Mesodermal cell (in vitro differentiated cells): ENCODE data around the gene PTPRG.
A peak's percentile ranks its signal among the peaks of the same experiment; 100 is the strongest.

Source experiments
- H3K27ac ChIP-seq: 2 replicates; pipeline ENCODE4 v1.7.0; 2013; ENCODE audit warnings: mild to moderate bottlenecking, low read depth, low read length, moderate library complexity; ENCODE audit not compliant: severe bottlenecking
- H3K36me3 ChIP-seq: 2 replicates; pipeline ENCODE4 v1.7.1; 2013; ENCODE audit warnings: mild to moderate bottlenecking, low read length, moderate library complexity; ENCODE audit not compliant: control insufficient read depth, insufficient read depth
- H3K4me1 ChIP-seq: one replicate; pipeline ENCODE4 v1.7.1; 2013; ENCODE audit warnings: mild to moderate bottlenecking, low read length; ENCODE audit not compliant: insufficient read depth, control insufficient read depth, poor library complexity, severe bottlenecking
- H3K4me3 ChIP-seq: 2 replicates; pipeline ENCODE4 v1.7.0; 2013; ENCODE audit warnings: low read length, control low read depth, mild to moderate bottlenecking; ENCODE audit not compliant: insufficient read depth, poor library complexity, severe bottlenecking; ENCODE audit errors: extremely low read depth
- H3K9me3 ChIP-seq: 2 replicates; pipeline ENCODE4 v1.7.1; 2013; ENCODE audit warnings: mild to moderate bottlenecking, low read length, moderate library complexity; ENCODE audit not compliant: control insufficient read depth
- WGBS, 2 experiments: methylation state at CpG; one replicate each; pipeline ENCODE4 v1.1.5; 2013; ENCODE audit warnings: missing lambda C conversion rate in 2 of 2; ENCODE audit not compliant: insufficient coverage in 2 of 2; 5-methylcytosine and 5-hydroxymethylcytosine counted together

PTPRG gene

GRCh38 chr3:61562042-61562720, 810 bp downstream of the PTPRG start:
- Histone ChIP-seq H3K27ac (peak overlapping the region; percentile 99), H3K4me1 (peaks cover 11% of the 10 kb centered on the region), H3K9me3 (peaks cover 12% of the 10 kb centered on the region), H3K4me3 (peak overlapping the region; percentile 90), H3K36me3 (no peaks in the 10 kb centered on the region)
- WGBS, 2 experiments: 0 to 1% methylated on average over 34 to 44 of the region's 65 CpGs

- Histone ChIP-seq H3K36me3 (no peaks in the 10 kb centered on the region), H3K9me3 (peaks cover 12% of the 10 kb centered on the region), H3K4me3 (peak overlapping the region; percentile 90), H3K27ac (no peak overlapping the region), H3K4me1 (peaks cover 11% of the 10 kb centered on the region)
- 0 to 1% methylated on average over 27 to 36 of the region's 44 CpGs for WGBS, 2 experiments
Observed at GRCh38 chr3:61562721-61563312, 1.4 kb downstream of the PTPRG start.

- peaks cover 5% of the 10 kb centered on the region for H3K9me3 ChIP-seq
- peak overlapping the region; percentile 90 for H3K4me3 ChIP-seq
- peaks cover 11% of the 10 kb centered on the region for H3K4me1 ChIP-seq
- H3K27ac ChIP-seq: peak overlapping the region; percentile 41
- H3K36me3 ChIP-seq: no peaks in the 10 kb centered on the region
- WGBS, 2 experiments: 0 to 1% methylated on average over 28 to 44 of the region's 52 CpGs
Observed at GRCh38 chr3:61563313-61564271, 2.2 kb downstream of the PTPRG start.

- Histone ChIP-seq H3K36me3 (no peaks in the 10 kb centered on the region), H3K27ac (peak overlapping the region; percentile 41), H3K4me1 (peaks cover 11% of the 10 kb centered on the region), H3K9me3 (no peaks in the 10 kb centered on the region), H3K4me3 (peak overlapping the region; percentile 90)
- 2 to 3% methylated on average over 35 to 36 of the region's 40 CpGs for WGBS, 2 experiments
Observed at GRCh38 chr3:61564395-61565059, 3.2 kb downstream of the PTPRG start.

- no peak overlapping the region for H3K27ac ChIP-seq
- H3K9me3 ChIP-seq: no peaks in the 10 kb centered on the region
- H3K4me3 ChIP-seq: no peak overlapping the region
- 92% methylated on average over 2 of the region's 4 CpGs; no CpG with 5 or more reads in 1 of the 2 experiments for WGBS, 2 experiments
- no peaks in the 10 kb centered on the region for H3K36me3 ChIP-seq
- H3K4me1 ChIP-seq: peaks cover 11% of the 10 kb centered on the region
Observed at GRCh38 chr3:61565569-61565968, 4.2 kb downstream of the PTPRG start.

- Histone ChIP-seq H3K27ac (no peak overlapping the region), H3K4me3 (no peak overlapping the region), H3K36me3 (peaks cover 14% of the 10 kb centered on the region), H3K4me1 (peaks cover 11% of the 10 kb centered on the region), H3K9me3 (no peaks in the 10 kb centered on the region)
- WGBS, 2 experiments: 100% methylated on average over 1 of the region's 1 CpG; no CpG with 5 or more reads in 1 of the 2 experiments
Observed at GRCh38 chr3:61568127-61568526, 6.8 kb downstream of the PTPRG start.

GRCh38 chr3:61569856-61570580, 8.6 kb downstream of the PTPRG start:
- peaks cover 7% of the 10 kb centered on the region for H3K4me1 ChIP-seq
- no peak overlapping the region for H3K27ac ChIP-seq
- H3K36me3 ChIP-seq: peaks cover 16% of the 10 kb centered on the region
- WGBS, 2 experiments: 100% methylated on average over 1 of the region's 2 CpGs; no CpG with 5 or more reads in 1 of the 2 experiments
- no peak overlapping the region for H3K4me3 ChIP-seq
- peaks cover 13% of the 10 kb centered on the region for H3K9me3 ChIP-seq

GRCh38 chr3:61570813-61571212, 9.4 kb downstream of the PTPRG start:
- H3K4me1 ChIP-seq: peaks cover 5% of the 10 kb centered on the region
- no peak overlapping the region for H3K4me3 ChIP-seq
- no peak overlapping the region for H3K27ac ChIP-seq
- peaks cover 14% of the 10 kb centered on the region for H3K9me3 ChIP-seq
- WGBS, 2 experiments: 100% methylated on average over 2 of the region's 5 CpGs; no CpG with 5 or more reads in 1 of the 2 experiments
- H3K36me3 ChIP-seq: peaks cover 16% of the 10 kb centered on the region

GRCh38 chr3:61571516-61572336, 10.4 kb downstream of the PTPRG start:
- peaks cover 14% of the 10 kb centered on the region for H3K9me3 ChIP-seq
- H3K27ac ChIP-seq: no peak overlapping the region
- H3K4me1 ChIP-seq: peaks cover 5% of the 10 kb centered on the region
- H3K4me3 ChIP-seq: no peak overlapping the region
- 86 to 91% methylated on average over 1 to 4 of the region's 5 CpGs for WGBS, 2 experiments
- H3K36me3 ChIP-seq: peaks cover 16% of the 10 kb centered on the region
